Tibial artery (tissue), 4 donors: Measurements from ENCODE around the gene MTHFD1L.

Experiments
- DNase-seq, 2 donors: peaks; one replicate each; pipeline ENCODE4 v3.0.0-alpha.2; 2019
- H3K27ac ChIP-seq, 2 donors: fragments of 200-600 bp; sonication (generic) in 1 of 2; 1 replicate in 1 of 2; 2 replicates in 1 of 2; pipeline ENCODE4 v1.5.1; 2018 to 2019; ENCODE audit warnings: mild to moderate bottlenecking in 1 of 2
- H3K27me3 ChIP-seq, 2 donors: fragments of 200-600 bp; sonication (generic) in 1 of 2; one replicate each; pipeline versions ENCODE4 v1.5.1 to v1.6.0; 2016 to 2019
- H3K36me3 ChIP-seq, 3 donors: fragments of 200-600 bp; sonication (generic) in 2 of 3; one replicate each; pipeline ENCODE4 v1.5.1; 2016 to 2019; ENCODE audit warnings: mild to moderate bottlenecking in 2 of 3
- H3K4me1 ChIP-seq, 4 donors: fragments of 200-600 bp; sonication (generic) in 2 of 4; 1 replicate in 3 of 4; 2 replicates in 1 of 4; pipeline ENCODE4 v1.5.1; 2016 to 2019
- H3K4me3 ChIP-seq, 2 donors: fragments of 200-600 bp; sonication (generic) in 1 of 2; 1 replicate in 1 of 2; 2 replicates in 1 of 2; pipeline ENCODE4 v1.5.1; 2018 to 2019; ENCODE audit warnings: mild to moderate bottlenecking in 2 of 2
- H3K9me3 ChIP-seq, 3 donors: fragments of 200-600 bp; sonication (generic) in 1 of 3; one replicate each; pipeline ENCODE4 v1.5.1; 2016 to 2019
- intact Hi-C: fragments of 100-400 bp; cut with DNase I; formaldehyde crosslinking; loops from one replicate; pipeline ENCODE4 v1.15.0; 2023; ENCODE audit warnings: low total_unique reads
- TF ChIP-seq, protein P1 (sequence below), 2 experiments: fragments of 200-600 bp in 1 of 2; fragments of 450-650 bp in 1 of 2; IDR thresholded peaks; one replicate each; pipeline ENCODE4 v1.5.1; 2017 to 2019; ENCODE audit warnings: antibody characterized with exemption in 2 of 2, mild to moderate bottlenecking in 1 of 2, moderate library complexity in 1 of 2

Gene MTHFD1L

GRCh38 chr6:151131324-151132007 lies 266.0 kb downstream of the MTHFD1L start:
- H3K27me3 ChIP-seq: no peaks in the 10 kb centered on the region
- no peak overlapping the region for H3K27ac ChIP-seq
- peaks cover 0 to 6% (median 3%) of the 10 kb centered on the region in 3 donors for H3K9me3 ChIP-seq
- DNase-seq: no peak
- peaks cover 0 to 2% (median 0%) of the 10 kb centered on the region in 4 donors for H3K4me1 ChIP-seq
- no peaks in the 10 kb centered on the region for H3K36me3 ChIP-seq
- intact Hi-C loops: no loop called here
- H3K4me3 ChIP-seq: no peak overlapping the region
- TF ChIP-seq, protein P1, sequence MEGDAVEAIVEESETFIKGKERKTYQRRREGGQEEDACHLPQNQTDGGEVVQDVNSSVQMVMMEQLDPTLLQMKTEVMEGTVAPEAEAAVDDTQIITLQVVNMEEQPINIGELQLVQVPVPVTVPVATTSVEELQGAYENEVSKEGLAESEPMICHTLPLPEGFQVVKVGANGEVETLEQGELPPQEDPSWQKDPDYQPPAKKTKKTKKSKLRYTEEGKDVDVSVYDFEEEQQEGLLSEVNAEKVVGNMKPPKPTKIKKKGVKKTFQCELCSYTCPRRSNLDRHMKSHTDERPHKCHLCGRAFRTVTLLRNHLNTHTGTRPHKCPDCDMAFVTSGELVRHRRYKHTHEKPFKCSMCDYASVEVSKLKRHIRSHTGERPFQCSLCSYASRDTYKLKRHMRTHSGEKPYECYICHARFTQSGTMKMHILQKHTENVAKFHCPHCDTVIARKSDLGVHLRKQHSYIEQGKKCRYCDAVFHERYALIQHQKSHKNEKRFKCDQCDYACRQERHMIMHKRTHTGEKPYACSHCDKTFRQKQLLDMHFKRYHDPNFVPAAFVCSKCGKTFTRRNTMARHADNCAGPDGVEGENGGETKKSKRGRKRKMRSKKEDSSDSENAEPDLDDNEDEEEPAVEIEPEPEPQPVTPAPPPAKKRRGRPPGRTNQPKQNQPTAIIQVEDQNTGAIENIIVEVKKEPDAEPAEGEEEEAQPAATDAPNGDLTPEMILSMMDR (IDR thresholded peaks at IDR 0.05): no peak

- Histone ChIP-seq H3K27ac (no peak overlapping the region), H3K4me1 (peaks cover 0 to 2% (median under 1%) of the 10 kb centered on the region in 4 donors), H3K27me3 (no peaks in the 10 kb centered on the region), H3K9me3 (peaks cover 0 to 6% (median 3%) of the 10 kb centered on the region in 3 donors), H3K36me3 (no peaks in the 10 kb centered on the region), H3K4me3 (no peak overlapping the region)
- TF ChIP-seq, protein P1 (IDR thresholded peaks at IDR 0.05): no peak
- DNase-seq: peak in 1 of 2 donors; percentile 26
- intact Hi-C loops: no loop called here
These were observed 270.7 kb downstream of the MTHFD1L start for GRCh38 chr6:151136141-151136755.

GRCh38 chr6:151137542-151137941 lies 272.0 kb downstream of the MTHFD1L start:
- DNase-seq: no peak
- H3K4me1 ChIP-seq: peaks cover 0 to 7% (median 3%) of the 10 kb centered on the region in 4 donors
- H3K4me3 ChIP-seq: no peak overlapping the region
- H3K9me3 ChIP-seq: peaks cover 0 to 4% (median 3%) of the 10 kb centered on the region in 3 donors
- H3K27me3 ChIP-seq: no peaks in the 10 kb centered on the region
- no peaks in the 10 kb centered on the region for H3K36me3 ChIP-seq
- intact Hi-C loops: no loop called here
- TF ChIP-seq, protein P1 (IDR thresholded peaks at IDR 0.05): no peak
- no peak overlapping the region for H3K27ac ChIP-seq

DNA sequence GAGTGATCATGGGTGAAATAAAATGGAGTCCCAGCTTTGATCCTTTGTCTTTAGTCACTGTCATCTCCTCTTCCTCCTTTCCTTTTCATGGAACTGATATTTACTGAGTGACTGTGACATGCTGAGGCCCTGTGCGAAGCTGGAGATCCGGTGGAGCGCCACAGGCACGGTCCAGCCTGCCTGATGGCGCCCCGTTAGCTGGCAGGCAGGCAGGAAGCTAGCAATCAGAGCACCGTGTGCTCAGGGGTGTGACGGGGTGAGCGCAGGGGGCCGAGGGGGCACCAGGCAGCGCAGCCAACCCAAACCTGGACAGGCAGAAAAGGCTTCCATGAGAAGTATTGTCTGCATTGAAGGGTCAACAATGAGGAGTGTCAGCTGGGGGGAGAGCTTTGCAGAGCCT lies 274.0 kb downstream of the MTHFD1L start:
- H3K4me1 ChIP-seq: peaks cover 0 to 7% (median 3%) of the 10 kb centered on the region in 4 donors
- no peaks in the 10 kb centered on the region for H3K27me3 ChIP-seq
- no peaks in the 10 kb centered on the region for H3K36me3 ChIP-seq
- TF ChIP-seq, protein P1 (IDR thresholded peaks at IDR 0.05): no peak
- H3K9me3 ChIP-seq: peaks cover 0 to 3% (median 0%) of the 10 kb centered on the region in 3 donors
- H3K4me3 ChIP-seq: no peak overlapping the region
- DNase-seq: no peak
- intact Hi-C loops: no loop called here
- no peak overlapping the region for H3K27ac ChIP-seq

- peaks cover 0 to 7% (median 3%) of the 10 kb centered on the region in 4 donors for H3K4me1 ChIP-seq
- H3K9me3 ChIP-seq: no peaks in the 10 kb centered on the region
- TF ChIP-seq, protein P1 (IDR thresholded peaks at IDR 0.05): no peak
- no peaks in the 10 kb centered on the region for H3K27me3 ChIP-seq
- intact Hi-C loops: no loop called here
- H3K27ac ChIP-seq: no peak overlapping the region
- H3K4me3 ChIP-seq: no peak overlapping the region
- no peaks in the 10 kb centered on the region for H3K36me3 ChIP-seq
- no peak for DNase-seq
These were observed 275.3 kb downstream of the MTHFD1L start for GRCh38 chr6:151140767-151141166.
